GM21737 (cell line): ENCODE results near the gene GJA5.

ENCODE experiments used
- ATAC-seq: cut with Tn5 transposase; IDR thresholded peaks from one replicate; pipeline ENCODE4 v1.9.1; 2021; ENCODE audit warnings: mild to moderate bottlenecking, moderate library complexity; ENCODE audit not compliant: unreplicated experiment

The GJA5 gene

DNA sequence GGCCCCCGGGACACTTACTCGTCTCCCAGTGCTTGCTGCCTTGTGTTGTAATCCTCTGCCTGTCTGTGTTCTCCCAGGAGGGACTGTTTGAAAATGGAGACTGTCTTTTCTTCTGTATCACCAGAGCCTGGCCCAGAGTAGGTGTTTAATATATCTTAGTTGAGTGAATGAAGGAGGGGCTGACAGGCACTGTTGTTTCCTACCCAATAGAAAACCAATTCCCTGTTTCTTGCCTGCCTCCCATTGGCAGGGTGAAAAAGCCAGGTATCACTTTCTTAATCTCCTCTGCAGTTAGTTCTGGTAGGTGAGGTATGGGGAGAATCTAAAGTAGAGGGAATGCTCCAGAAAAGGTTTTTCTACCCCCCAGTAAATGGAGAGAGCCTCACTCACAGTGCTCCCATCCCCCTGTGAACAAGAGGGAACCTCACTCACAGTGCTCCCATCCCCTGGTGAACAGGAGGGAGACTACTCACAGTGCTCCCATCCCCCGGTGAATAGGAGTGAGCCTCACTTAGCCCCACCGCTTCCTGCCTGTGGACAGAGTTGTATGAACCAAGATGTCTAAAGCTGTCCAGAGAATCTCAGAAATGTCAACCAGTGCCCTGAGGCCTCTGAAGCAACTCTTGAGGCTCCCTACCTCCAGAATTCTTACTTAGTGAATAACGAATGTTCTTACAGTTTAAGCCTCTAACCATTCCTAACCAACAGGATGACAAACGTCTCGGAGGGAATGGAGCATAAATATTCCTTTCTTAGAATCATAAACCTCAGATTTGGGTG lies at the start of gene GJA5:
Gene GJA5, minus strand, starts transcription at position 122 of the 780 bp plus-strand sequence. CDS start 1,364 bp downstream, outside the sequence.
- no peak for ATAC-seq

GRCh38 chr1:147809236-147809635 lies 48.8 kb upstream of the GJA5 start:
- ATAC-seq: no peak

- ATAC-seq: no peak
Measured at GRCh38 chr1:147808025-147808424, 47.6 kb upstream of the GJA5 start.

DNA sequence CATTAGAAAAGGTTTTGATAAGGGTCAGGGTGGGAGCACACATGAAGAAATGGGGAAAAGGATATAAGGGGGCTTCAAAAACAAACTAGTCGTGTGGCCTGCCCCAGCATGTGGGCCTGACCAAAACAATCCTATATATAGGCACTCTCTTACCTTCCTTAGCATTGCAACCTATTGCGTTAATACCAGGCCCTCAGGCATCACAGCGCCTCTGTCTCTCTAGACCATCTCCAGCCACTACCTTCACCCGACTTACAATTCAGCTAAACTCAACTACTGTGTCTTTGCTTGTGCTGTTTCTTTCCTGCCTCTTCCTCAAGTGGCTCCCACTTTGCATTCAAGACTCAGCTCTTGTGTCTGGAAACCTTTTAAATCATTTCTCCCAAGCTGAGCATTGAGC lies 47.0 kb upstream of the GJA5 start:
- no peak for ATAC-seq

DNA sequence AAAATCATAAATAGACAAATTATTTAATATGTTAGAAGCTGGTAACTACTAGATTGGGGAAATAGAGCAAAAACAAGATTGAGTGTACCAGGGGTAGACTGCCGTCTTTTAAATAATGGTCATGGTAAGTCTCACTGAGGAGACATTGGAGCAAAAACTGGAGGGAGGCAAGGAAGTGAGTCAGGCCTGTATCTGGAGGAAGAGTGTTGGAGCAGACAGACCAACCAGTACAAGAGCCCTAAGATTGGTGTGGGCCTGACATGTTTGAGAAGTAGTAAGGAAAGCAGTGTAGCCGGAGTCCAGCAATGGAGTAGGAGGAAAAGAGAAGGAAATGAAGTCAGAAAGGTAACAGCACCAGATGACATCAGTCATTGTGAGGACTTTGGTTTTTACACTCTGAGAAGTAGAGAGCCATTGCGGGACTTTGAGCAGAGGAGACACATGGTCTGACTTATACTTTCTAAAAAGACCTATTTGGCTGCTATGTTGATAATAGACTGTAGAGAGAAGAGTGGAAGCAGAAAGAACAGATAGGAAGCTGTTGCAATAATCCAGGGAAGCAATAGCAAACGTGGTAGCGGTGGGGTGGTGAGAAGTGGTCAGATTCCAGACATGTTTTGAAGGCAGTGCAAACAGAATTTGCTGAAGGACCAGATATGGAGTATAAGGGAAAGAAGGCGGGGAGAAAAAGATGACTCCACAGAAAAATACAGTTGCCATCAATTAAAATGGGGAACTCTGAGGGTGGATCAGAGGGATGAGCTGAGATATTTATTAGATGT lies 44.7 kb upstream of the GJA5 start:
- no peak for ATAC-seq

- no peak for ATAC-seq
Measured at GRCh38 chr1:147800804-147801203, 40.4 kb upstream of the GJA5 start.

DNA sequence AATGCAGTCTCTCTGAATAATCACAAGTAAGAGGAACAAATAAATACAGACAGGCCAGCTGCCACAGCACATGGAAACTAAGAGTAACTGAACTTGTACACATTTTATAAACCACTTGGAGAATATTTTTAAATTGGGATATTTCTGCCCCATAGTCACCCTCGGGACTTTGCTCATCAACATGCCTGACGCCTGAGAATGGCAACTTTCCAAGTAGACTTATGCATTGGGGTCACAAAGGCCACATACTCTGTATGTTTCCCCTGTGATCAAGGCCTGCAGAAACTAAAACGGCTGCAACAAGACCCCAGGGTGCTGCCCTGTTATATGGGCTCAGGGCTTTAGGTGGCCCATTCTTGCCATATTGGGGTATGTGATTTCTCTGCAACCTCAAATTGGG lies 38.3 kb upstream of the GJA5 start:
- ATAC-seq: no peak

GRCh38 chr1:147794570-147794969 lies 34.2 kb upstream of the GJA5 start:
- ATAC-seq: no peak

DNA sequence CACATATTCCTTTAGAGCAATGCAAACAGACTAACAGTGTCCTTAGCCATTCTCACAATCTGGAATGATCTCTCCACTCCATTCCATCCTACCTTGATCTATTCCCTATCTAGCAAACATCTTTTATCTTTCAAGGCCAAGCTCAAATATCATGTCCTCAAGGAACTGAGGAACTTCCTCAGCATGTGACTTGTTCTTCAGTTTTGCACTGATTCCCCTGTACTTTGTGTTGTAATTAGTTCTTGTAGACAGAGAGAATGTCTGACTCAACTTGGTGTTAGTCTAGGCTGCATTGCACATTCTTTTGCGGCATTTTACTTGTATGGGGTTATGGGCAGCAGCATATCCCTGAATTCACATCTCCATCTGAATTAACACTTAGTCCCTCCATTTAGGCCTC lies 31.5 kb upstream of the GJA5 start:
- ATAC-seq: no peak

DNA sequence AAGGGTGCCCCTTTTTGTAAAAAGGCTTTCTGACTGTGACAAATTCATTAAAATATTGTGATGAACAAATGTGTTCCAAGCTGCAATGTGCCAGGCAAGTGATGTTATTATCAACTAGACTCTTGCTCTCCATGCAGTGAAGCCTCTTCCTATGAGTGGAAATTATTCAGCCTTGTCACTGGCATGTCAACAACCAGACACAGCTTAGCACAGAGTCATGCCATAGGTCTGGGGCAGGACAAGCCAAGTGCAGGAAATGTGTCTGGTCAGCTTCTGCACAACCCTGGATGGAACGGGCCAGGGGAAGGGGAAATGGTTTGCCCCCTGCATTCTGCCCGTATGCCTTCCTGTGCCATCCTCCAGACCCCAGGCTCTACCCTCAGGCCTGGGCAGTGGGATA lies 27.4 kb upstream of the GJA5 start:
- no peak for ATAC-seq

- no peak for ATAC-seq
Measured at GRCh38 chr1:147786536-147786935, 26.1 kb upstream of the GJA5 start.

- ATAC-seq: no peak
Measured at GRCh38 chr1:147785794-147786506, 25.5 kb upstream of the GJA5 start.

DNA sequence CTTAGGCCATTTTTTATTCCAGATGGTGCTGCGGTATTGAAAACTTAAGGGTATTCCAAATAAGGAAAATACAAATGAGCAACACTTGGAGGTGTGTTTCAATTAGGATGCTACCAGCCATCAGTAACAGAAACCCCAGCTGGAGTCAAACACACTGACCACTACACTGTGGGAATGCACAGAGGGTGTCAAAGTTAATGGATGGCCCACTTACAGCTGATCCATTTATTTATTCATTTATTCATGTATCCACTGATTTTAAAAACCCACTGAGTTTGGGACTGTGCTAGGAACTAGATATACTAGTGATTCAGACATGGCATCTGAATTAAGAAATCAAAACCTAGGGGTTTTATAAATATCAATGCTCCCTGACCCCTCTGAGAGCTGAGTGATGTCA lies 24.5 kb upstream of the GJA5 start:
- ATAC-seq: no peak

DNA sequence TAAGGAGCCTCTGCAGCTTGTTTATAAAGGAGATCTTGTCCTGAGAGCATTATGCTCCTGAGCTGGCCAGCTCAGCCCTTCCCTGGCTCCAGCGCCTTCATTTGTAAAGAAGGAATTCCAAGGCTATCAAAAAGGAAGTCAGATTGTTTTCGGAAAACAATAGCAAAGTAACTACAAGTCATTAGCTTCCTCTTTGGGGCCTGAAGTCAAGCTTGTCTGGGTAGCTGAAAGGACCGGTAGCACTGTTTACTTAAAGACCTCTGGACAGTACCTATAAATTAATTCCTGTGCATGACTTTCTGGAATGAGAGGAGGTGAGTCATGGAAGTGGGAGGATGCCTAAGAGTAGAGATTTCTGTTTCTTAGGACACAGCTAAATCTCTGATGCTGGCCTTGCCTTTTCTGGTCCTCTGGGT lies 20.7 kb upstream of the GJA5 start:
- no peak for ATAC-seq

- ATAC-seq: no peak
Measured at GRCh38 chr1:147777694-147778093, 17.3 kb upstream of the GJA5 start.

DNA sequence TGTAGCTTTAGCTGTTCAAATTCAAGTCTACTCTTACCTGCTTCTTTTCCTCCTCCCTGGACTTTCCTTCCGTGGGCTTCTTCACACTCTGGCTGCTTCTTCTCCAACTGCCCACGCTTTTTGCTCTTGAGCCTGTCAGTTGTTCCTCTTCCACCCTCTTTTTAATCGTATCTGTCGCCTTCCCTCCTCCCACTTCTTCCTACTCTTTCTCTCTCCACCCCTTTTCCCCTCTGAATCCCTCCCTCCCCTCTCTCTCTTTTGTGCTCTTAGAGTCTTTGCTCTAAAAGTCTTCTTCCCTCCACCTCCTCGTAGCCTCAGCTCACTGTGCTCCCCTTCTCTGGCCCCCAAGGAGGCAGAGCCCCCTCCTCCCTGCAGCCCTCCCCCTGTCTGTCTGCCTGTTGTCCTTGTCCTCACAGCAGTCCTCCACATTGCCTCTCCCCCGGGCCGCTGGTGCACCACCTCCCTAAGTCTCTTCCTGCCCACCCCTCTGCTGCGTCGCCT lies 12.9 kb upstream of the GJA5 start:
- no peak for ATAC-seq

DNA sequence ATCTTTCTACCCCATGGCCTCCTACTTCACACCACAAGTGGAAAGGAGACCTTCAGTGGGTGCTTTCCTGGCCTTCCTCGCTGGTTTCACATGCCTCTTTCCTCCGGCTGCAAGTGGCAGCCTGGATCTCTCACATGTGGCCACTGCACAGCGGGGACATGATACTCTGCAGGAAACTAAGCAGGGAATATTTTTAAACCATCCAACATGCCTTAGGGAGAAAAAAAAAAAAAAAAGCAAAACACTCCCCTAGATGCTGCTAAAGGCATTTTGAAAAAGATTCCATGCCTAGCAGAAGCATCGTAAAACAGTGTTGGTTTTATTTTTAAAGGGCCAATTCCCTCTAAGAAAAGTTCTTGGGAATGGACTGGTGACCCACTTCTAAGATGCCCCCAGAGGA lies 12.2 kb upstream of the GJA5 start:
- no peak for ATAC-seq

DNA sequence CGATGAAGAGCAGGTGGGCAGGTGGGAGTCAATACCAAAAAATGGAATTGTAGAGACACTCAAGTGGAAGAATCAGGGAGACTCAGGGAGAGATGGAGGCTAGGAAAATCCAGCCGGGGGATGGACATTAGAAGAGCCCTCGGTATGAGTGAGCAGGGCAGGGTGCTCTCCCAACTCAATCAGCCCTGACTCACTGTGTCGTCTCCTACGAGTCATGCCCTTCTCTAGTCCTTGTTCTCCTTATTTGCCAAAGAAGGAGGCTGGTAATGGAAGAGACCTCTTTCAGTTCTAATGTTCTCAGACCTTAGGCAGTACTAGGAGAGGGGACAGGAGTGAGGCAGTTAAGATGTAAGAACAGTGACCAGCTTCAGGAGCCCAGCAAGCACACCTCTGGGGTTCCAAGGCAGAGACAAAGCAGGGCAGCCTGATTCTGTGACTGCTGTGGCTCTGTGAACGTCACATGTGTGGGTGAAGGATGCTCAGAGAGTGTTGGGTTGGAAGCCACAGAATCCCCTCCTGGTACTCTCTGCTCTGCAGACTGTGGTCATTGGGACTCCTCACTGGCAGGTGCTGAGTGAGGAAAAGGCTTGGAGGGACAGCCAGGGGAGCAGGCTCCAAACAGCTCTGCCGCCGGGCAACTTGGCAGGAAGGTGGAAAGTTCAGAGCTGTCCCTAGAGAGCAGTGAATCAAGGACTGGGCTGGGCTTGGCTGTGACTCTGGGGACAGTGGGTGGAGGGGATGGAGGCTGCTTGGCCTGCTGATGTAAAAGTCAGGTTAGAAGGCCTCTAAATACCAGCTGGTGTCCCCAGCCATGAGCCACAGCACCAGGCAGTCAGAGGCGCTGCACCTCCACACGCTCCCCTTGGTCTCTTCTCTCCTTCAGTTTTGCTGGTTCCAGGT lies 11.1 kb upstream of the GJA5 start:
- no peak for ATAC-seq

- no peak for ATAC-seq
Measured at GRCh38 chr1:147769106-147769505, 8.7 kb upstream of the GJA5 start.

GRCh38 chr1:147768582-147768981 lies 8.2 kb upstream of the GJA5 start:
- no peak for ATAC-seq
